Stimulated activated CD8-positive, alpha-beta memory T cell treated with anti-CD3 and anti-CD28 coated beads, Interleukin-2, amount 100 ng/mL, for 1 hour (primary cell): ENCODE data around the gene LMTK3.

Source experiments
- DNase-seq, 2 donors: peaks; one replicate each; pipeline ENCODE4 v3.0.0-alpha.2; 2020; ENCODE audit warnings: low read depth in 2 of 2

Gene LMTK3, protein sequence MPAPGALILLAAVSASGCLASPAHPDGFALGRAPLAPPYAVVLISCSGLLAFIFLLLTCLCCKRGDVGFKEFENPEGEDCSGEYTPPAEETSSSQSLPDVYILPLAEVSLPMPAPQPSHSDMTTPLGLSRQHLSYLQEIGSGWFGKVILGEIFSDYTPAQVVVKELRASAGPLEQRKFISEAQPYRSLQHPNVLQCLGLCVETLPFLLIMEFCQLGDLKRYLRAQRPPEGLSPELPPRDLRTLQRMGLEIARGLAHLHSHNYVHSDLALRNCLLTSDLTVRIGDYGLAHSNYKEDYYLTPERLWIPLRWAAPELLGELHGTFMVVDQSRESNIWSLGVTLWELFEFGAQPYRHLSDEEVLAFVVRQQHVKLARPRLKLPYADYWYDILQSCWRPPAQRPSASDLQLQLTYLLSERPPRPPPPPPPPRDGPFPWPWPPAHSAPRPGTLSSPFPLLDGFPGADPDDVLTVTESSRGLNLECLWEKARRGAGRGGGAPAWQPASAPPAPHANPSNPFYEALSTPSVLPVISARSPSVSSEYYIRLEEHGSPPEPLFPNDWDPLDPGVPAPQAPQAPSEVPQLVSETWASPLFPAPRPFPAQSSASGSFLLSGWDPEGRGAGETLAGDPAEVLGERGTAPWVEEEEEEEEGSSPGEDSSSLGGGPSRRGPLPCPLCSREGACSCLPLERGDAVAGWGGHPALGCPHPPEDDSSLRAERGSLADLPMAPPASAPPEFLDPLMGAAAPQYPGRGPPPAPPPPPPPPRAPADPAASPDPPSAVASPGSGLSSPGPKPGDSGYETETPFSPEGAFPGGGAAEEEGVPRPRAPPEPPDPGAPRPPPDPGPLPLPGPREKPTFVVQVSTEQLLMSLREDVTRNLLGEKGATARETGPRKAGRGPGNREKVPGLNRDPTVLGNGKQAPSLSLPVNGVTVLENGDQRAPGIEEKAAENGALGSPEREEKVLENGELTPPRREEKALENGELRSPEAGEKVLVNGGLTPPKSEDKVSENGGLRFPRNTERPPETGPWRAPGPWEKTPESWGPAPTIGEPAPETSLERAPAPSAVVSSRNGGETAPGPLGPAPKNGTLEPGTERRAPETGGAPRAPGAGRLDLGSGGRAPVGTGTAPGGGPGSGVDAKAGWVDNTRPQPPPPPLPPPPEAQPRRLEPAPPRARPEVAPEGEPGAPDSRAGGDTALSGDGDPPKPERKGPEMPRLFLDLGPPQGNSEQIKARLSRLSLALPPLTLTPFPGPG (N-terminal part only)

DNA sequence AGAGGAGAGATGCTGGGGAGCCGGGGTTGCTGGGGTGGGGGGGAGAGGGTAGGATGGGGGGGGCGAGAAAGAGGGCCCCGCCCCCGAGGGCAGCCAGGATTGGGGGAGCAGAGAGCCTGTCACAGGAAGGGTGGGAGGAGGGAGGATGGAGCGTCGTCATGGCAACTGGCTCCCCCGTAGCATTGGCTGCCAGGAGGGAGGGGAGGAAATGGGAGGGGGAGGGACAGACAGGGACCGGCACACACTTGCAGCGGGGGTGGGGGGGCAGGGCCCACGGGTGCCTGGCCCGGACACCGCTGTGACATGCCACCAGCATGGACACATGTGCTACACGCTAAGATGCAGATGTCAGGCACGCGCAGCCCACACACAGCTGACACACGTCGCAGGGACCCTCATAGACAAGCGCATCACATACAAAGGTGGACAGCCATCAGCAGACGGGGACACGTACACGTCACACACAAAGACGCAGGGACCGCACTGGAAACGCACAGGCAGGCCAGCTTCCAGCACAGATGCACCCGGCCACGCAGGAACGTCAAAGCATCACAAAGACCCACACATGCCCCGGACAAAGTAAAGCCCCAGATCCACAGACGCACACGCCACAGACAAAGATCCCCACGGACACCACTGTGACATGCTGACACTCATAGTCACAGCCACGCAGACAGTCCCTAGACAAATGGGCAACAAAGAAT lies at the start of gene LMTK3:
LMTK3 (minus strand) TSS at position 36 of the 704 bp plus-strand sequence. CDS start 259 bp downstream, outside the sequence.
- DNase-seq = peak; percentile 53 to 72

DNA sequence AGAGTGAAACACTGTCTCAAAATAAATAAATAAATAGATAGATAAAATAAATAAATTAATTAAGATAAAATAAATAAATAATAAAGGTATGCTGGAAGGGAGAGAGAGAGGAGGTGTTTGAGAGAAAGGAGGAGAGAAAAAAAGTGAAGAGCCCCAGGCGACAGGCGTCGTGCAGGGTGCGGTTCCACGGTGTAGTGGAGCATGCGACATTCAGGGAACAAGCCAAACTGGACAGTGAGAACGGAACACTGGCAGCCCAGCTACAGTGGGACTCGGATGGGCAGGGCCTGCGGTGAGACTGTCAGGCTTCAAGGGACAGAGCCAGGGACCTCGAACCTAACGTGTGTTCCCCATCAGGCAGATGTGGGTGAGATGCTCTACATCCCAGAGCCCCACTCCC lies 49.8 kb upstream of the LMTK3 start:
- DNase-seq = no peak

DNA sequence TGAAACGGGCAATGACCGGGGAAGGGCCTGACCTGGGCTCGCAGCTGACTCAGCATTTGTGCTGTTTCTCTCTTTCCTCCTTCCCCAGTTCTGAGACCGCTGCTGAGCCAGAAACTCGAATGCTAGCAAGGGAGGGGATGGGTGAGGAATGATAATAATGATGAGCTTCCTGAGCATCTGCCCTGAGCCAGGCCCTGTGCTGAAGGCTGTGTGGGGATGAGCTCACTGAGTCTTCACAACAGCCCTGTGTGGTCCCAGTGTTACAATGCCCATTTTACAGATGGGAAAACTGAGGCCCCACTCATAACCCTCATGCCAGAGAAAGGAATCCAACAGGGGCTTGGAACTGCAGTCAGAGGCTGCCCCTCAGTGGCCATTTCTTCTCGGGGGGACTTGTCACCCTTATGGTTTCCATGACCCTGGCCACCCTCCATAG lies 48.5 kb upstream of the LMTK3 start:
- no peak for DNase-seq

DNA sequence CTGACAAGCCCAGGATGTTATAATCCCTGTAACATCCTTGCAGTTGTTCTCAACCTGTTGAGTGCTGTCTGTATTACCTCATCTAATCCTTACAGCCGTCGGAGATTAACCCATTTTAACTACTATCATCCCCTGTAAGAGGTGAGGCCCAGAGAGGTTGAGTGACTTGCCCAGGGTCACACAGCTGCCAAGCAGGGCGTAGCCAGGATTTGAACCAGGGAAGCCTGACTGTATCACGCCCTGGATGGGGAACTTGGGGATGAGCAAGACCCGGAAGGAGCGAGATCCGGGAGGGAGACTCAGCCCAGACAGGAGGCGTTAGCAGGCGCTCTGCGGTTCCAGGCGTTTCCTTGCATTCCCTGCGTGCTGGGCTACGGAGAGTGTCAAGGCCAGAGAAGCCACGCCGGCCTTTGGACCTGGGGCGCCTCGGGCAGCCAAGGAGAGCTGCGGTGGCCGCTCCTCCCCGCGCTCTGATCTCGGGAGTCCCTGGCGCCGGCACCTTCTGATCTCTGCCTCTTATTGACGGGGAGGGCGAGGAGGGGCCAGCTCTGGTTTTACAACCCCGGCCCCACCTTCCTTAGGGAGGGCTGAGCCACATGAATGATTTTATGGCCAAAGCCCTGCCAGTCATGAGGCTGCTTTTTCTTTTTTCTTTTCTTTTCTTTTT lies 46.5 kb upstream of the LMTK3 start:
- no peak for DNase-seq

DNA sequence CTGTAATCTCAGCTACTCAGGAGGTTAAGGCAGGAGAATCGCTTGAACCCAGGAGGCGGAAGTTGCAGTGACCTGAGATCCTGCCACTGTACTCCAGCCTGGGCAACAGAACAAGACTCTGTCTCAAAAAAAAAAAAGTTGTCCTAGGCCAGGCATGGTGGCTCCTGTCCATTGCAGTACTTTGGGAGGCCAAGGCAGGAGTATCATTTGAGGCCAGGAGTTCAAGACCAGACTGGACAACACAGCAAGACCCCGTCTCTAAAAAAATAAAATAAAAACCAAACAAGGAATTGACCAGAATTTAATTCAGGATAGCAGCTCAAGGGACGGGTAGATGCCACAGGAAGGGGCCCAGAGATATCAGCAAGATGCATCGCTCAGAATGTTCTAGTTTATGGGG lies 45.2 kb upstream of the LMTK3 start:
- DNase-seq = no peak

DNA sequence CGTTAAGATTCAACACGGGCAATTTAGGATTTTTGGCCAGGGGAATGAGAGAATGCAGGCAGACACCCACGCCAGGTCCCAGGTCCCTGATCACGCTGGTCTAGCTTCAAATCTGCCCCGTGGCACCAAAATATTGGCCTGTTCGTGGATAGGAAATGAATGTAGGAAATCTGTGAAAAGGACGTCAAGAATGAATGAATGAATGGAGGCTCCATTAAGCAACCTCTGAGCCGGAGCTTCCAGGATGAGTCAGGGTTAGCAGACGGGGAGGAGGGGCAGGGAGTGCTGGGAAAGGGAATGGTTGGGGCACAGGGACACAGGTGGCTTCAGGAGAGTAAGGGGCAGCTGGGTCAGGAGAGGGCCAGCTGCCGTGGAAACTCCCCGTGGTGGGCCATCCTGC lies 44.5 kb upstream of the LMTK3 start:
- DNase-seq = no peak

DNA sequence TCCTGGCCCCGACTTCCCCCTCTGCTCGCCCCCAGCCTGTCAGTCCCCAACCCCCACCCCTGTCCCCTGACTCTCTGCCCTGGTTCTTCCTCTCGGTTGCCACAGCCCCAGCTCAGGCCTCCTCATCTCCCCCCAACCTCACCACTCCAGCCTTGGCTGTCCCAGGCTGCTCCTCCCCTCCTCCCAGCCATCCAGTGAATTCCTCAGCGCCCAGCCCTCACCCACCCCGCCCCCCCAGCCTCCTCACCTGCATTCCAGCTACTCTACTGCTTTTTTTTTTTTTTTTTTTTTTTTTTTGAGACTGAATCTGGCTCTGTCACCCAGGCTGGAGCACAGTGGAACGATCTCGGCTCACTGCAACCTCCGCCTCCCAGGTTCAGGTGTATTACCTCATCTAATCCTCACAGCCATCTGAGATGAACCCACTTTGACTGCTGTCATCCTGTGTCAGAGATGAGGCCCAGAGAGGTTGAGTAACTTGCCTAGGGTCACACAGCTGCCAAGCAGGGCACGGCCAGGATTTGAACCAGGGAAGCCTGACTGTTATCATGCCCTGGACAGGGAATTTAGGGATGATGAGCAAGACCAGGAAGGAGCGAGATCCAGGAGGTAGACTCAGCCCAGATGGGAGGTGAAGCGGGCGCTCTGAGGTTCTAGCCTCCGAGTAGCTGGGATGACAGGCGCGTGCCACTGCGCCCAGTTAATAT lies 42.9 kb upstream of the LMTK3 start:
- no peak for DNase-seq

DNA sequence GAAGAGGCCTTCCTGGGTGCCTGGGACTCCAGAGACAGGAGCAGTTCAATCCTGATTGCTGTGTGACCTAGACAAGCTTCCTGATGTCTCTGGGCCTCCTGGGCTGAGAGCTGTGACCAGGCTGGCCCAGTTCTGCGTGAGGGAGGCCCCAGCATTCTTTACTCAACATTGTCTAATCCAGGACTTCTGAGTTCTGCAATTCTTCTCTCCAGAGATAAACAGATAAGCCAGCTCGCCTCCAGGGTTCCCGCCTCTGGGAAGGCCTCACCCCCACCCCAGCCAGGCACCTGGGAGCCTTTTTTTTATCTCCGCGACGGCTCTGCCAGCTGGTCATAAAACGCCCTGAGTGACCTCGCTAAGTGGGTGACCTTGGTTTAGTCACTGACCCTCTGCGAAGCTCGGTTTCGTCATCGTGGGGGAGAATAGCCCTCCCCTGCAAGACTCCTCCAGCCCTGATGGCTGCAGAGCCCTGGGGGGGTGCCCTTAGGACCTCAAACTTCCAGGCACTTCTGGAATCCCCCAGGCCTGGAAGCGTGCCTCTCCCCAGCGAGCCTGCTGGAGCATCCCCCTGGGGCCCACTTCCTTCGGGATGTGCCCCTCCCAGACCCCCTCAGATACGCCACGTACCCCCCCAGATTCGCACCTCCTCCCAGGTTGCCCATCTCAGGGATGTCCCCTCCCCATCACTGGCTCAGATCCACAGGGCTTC lies 42.2 kb upstream of the LMTK3 start:
- no peak for DNase-seq

DNA sequence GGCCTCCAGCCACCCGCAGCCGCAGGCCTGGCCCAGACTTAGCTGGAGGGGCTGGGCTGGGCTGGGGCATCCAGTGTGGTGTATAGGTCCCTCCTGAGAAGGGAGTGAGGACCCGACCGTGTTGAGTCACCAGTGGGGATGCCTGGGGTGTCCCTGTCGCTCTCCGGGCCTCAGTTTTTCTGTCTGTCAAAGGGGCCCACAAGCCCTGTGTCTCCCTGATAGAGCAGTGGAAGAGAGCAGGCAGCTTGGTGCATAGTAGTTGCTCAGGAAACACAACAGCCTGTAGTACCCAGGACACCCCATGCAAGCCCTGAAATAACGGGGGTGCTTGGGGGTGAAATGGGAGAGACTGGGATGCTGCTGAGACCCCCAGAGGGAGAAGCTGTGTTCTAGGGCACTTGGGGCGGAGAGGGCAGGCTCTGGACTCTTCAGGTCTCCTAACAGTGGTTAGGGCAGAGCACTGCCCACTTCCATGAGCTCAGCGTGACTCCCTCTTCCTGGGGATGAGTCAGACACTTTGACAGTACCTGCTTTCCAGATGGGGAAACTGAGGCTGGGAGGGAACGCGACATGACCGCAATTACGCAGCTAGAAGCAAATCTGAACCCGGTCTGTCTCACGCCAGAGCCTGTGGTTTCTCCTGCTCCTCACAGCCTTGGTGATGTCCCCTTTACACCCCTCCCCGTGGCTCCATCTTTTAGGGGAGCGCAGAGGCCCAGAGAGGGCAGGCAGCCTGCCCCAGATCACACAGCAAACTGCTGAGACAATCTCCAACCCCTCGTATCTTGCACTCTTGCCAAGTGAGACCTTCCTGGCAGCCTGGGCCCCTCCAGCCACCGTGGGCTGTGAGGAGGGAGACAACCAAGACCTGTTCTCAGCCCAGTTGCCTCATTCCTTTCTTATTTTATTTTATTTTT lies 41.0 kb upstream of the LMTK3 start:
- DNase-seq = no peak

DNA sequence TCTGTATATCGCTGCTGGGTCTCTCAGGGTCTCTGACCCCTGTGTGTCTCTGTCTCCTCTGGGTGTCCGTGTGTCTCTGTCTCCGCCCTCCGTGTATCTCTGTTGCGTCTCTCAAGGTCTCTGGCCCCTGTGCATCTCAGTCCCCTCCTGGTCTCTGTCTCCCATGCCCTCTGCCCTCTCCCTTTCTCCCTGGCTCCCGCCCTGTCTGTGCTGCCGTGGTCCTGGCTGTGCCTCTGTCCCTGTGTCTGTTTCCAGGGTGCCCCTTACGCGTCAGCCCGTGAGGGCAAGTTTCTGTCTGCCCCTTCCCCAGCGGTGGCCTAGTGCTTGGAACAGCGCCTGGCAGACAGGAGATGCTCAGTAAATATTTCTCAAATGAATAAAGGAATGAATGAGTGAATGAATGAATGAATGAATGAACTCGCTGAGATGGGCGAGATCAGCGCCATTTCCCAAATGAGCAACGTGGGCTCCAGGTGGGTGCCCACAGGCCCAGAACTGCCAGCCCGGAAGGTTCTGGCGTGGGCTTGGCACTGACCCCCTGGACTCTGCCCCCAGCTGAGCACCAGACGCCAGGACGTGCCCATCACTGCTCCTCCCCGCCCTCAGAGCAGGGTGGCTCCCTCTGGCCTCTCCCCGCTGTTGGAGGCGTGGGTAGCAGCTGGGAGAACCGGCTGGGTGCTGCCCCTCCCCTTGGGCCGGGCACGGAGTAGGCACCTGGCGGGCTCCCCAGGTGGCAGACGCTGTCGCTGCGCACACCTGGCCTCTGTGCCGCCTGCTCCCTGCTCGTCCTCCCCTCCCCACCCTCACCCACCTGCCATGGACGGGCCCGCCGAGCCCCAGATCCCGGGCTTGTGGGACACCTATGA lies 40.0 kb upstream of the LMTK3 start, which contains the start of gene SULT2B1:
SULT2B1 (plus strand) TSS at position 736 of the 866 bp plus-strand sequence; CDS start at position 817, 81 bp downstream.
- no peak for DNase-seq

DNA sequence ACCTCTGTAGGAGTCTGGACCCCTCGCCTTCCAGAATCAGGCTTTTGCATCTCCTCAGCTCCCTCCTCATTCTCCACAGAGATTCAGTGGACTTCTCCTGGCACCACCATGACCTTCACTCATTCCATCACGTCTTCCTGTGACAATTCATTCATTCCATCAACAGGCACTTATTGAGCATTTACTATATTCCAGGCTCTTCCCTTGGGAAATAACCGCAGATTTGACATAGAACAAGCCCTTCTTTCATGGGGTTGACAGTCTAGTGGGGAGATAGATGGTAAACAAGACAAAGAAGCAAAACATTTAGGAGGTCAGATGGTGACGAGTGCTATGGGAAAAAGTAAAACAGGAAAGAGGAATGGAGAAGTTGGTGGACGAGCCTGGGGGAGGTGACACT lies 37.7 kb upstream of the LMTK3 start:
- no peak for DNase-seq

DNA sequence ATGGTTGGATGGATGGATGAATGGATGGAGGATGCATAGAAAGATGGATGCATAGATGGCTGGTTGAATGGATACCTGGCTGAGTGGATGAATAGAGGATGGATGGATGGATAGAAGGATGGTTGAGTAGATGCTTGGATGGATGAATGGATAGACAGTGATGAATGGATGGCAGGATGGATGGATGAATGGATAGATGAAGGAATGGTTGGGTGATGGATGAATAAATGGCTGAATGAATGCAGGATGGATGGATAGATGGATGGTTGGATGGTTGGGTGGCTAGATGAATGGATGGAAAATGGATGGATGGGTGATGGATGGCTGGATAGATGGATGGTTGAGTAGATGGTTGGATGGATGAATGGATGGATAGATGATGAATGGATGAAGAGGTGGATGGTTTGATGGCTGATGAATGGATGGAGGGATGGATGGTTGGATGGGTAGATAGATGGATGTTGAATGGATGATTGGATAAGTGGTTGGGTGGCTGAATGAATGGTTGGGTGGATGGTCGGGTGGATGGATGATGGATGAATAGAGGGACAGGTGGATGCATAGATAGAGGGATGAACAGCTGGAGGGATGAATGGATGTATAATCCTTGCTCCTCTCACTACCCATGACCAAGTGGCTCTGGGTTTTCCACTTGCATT lies 36.7 kb upstream of the LMTK3 start:
- DNase-seq = no peak

DNA sequence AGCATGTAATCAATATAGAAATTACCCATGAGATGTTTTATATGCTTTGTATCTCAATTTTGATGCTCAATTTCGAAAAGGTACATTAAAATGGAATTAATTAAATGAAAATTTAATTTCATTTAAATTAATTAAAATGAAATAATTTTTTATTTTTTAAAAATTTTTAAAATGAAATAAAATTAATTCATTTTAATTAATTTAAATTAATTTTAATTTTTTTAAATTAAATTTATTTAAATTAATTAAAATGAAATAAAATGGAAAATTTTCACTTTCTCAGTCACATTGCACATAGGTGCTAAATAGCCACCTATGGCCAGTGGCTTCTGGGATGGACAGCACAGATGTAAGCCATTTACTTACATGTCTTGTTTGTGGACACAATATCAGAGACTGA lies 36.1 kb upstream of the LMTK3 start:
- no peak for DNase-seq

DNA sequence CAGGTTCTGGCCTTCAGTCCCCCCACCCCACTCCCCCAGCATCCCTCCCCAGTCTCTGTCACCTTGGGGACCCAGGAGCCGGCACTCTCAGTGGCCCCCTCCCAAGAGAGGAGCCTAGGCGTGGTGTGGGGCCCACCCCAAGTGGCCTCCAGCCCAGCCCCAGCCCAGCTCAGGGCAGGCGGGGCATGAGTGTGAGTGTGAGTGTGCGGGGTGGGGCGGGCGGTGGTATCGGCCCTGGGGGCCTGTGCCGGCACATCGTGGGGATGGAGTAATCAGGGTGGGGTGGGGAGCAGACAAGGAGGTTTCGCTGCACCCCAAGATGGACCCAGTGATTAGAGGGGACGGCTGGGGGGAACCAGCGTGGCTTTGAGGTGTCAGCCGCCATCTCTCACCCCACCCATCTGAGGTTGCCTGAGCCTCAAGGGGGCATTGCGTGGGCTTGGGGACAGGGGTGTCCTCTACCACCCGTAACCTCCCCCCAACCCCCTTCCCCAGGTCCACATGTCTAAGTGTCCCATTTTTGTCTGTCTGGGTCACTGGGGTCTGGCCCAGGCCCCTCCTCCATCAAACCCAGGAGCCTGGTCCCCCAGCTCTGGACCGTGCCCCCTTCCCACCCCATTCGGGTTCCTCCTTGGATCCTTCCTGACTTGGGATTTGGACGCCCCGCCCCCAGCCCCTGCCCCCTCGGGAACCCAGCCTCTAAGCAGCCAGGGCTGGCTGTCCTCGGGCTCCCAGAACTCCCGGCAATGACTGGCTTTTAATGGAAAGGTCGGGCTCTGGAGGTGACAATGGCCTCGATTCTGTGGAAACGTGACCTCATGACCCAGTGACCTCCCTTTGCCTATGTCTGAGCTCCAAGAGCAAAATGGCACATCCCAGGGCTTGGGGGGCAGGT lies 33.5 kb upstream of the LMTK3 start:
- DNase-seq = no peak

DNA sequence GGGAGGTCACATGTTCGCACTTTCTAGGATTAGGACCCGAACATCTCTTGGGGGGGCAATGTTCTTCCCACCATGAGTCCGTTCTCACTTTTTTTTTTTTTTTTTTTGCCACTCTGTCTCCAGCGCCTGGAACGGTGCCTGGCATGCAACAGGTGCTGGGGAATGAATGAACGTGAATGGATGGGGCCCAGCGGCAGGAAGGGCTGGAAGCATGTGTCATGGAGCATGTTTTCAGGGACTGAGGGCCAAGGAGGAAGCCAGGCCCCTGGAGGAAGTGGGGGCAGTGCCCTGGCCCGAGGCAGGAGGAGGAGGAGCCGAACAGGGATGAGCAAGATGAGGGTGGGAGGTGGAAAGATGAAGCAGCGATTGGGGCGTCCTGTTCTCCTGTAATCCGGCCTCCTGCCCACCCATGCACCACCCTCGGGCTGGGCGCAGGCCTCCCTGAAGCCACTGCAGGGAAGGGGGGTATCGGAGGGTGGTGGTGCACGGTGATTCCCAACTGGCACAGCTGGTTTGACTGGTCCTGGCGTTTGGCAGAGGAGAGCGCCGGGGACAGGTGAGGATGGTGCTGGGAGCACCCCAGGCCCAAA lies 31.6 kb upstream of the LMTK3 start:
- DNase-seq = no peak
